Measurements from ENCODE around the gene THPO.

DNA sequence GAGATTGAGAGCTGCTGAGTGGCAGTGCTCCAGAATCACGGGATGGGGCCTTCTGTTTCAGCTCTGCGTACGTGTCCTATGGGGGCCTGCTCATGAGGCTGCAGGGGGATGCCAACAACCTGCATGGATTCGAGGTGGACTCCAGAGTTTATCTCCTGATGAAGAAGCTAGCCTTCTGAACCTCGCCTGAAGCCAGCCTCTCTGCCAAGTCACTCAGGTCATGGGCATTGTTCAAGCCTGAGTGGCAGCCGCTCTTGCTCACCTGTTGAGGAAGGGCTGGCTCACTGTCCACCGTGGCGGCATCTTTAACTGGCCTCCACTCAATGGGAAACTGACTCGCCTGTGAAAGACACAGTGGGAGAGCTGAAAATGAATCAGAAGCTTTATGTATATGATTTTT lies 9.9 kb downstream of the THPO start:
- TF ChIP-seq, protein P1, sequence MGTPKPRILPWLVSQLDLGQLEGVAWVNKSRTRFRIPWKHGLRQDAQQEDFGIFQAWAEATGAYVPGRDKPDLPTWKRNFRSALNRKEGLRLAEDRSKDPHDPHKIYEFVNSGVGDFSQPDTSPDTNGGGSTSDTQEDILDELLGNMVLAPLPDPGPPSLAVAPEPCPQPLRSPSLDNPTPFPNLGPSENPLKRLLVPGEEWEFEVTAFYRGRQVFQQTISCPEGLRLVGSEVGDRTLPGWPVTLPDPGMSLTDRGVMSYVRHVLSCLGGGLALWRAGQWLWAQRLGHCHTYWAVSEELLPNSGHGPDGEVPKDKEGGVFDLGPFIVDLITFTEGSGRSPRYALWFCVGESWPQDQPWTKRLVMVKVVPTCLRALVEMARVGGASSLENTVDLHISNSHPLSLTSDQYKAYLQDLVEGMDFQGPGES (IDR thresholded peaks at IDR 0.05), result no peak
- TF ChIP-seq MXI1 (IDR thresholded peaks at IDR 0.05; ENCODE audit: low read depth, low read length) (no peak), CREB1 (IDR thresholded peaks at IDR 0.05; ENCODE audit: low read depth) (no peak), EP300 (IDR thresholded peaks at IDR 0.05; ENCODE audit: borderline replicate concordance in 1 of 2, control insufficient read depth in 1 of 2, low read depth in 2 of 2, low read length in 2 of 2) (no peak), FOXM1 (IDR thresholded peaks at IDR 0.05; ENCODE audit: low read depth, low read length) (no peak)
- TF ChIP-seq, protein P2, sequence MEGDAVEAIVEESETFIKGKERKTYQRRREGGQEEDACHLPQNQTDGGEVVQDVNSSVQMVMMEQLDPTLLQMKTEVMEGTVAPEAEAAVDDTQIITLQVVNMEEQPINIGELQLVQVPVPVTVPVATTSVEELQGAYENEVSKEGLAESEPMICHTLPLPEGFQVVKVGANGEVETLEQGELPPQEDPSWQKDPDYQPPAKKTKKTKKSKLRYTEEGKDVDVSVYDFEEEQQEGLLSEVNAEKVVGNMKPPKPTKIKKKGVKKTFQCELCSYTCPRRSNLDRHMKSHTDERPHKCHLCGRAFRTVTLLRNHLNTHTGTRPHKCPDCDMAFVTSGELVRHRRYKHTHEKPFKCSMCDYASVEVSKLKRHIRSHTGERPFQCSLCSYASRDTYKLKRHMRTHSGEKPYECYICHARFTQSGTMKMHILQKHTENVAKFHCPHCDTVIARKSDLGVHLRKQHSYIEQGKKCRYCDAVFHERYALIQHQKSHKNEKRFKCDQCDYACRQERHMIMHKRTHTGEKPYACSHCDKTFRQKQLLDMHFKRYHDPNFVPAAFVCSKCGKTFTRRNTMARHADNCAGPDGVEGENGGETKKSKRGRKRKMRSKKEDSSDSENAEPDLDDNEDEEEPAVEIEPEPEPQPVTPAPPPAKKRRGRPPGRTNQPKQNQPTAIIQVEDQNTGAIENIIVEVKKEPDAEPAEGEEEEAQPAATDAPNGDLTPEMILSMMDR (IDR thresholded peaks at IDR 0.05 in 2 of 3, conservative IDR thresholded peaks at IDR 0.05 in 1 of 3; ENCODE audit: control insufficient read depth in 2 of 3, extremely low read depth in 1 of 3, insufficient read depth in 1 of 3, low read depth in 3 of 3, low read length in 3 of 3), result no peak
